ENCODE measurements around the gene SSB.

DNA sequence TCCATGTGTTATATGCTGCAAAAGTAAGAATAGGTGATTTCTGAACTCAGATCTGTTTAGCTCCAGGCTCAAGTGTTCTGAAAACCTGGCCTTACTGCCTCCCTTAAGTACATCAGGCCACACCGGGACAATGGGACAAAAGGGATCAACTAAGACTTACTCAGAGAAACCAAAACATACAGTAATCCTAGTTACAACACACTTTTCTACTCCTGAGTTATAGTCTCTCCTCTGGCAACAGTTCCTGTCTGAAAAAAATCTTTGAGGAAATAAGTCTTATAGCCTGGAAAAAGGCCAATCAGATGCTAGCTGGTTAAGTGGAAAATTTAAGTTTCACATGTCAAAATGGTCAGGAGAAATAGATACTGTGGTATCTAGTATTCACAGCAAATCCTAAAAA lies 20.4 kb downstream of the SSB start:
- TF ChIP-seq, protein P1, sequence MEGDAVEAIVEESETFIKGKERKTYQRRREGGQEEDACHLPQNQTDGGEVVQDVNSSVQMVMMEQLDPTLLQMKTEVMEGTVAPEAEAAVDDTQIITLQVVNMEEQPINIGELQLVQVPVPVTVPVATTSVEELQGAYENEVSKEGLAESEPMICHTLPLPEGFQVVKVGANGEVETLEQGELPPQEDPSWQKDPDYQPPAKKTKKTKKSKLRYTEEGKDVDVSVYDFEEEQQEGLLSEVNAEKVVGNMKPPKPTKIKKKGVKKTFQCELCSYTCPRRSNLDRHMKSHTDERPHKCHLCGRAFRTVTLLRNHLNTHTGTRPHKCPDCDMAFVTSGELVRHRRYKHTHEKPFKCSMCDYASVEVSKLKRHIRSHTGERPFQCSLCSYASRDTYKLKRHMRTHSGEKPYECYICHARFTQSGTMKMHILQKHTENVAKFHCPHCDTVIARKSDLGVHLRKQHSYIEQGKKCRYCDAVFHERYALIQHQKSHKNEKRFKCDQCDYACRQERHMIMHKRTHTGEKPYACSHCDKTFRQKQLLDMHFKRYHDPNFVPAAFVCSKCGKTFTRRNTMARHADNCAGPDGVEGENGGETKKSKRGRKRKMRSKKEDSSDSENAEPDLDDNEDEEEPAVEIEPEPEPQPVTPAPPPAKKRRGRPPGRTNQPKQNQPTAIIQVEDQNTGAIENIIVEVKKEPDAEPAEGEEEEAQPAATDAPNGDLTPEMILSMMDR (IDR thresholded peaks at IDR 0.05; ENCODE audit: insufficient read depth, low read length) = no peak
- no peak for TF ChIP-seq SPI1 (IDR thresholded peaks at IDR 0.05; ENCODE audit: borderline replicate concordance, low read depth)
- no peak for TF ChIP-seq GABPA (IDR thresholded peaks at IDR 0.05; ENCODE audit: low read depth)
- no peak for TF ChIP-seq POLR2AphosphoS5 (IDR thresholded peaks at IDR 0.05; ENCODE audit: low read depth)
- TF ChIP-seq, protein P2, sequence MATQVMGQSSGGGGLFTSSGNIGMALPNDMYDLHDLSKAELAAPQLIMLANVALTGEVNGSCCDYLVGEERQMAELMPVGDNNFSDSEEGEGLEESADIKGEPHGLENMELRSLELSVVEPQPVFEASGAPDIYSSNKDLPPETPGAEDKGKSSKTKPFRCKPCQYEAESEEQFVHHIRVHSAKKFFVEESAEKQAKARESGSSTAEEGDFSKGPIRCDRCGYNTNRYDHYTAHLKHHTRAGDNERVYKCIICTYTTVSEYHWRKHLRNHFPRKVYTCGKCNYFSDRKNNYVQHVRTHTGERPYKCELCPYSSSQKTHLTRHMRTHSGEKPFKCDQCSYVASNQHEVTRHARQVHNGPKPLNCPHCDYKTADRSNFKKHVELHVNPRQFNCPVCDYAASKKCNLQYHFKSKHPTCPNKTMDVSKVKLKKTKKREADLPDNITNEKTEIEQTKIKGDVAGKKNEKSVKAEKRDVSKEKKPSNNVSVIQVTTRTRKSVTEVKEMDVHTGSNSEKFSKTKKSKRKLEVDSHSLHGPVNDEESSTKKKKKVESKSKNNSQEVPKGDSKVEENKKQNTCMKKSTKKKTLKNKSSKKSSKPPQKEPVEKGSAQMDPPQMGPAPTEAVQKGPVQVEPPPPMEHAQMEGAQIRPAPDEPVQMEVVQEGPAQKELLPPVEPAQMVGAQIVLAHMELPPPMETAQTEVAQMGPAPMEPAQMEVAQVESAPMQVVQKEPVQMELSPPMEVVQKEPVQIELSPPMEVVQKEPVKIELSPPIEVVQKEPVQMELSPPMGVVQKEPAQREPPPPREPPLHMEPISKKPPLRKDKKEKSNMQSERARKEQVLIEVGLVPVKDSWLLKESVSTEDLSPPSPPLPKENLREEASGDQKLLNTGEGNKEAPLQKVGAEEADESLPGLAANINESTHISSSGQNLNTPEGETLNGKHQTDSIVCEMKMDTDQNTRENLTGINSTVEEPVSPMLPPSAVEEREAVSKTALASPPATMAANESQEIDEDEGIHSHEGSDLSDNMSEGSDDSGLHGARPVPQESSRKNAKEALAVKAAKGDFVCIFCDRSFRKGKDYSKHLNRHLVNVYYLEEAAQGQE (IDR thresholded peaks at IDR 0.05; ENCODE audit: insufficient replicate concordance, low read depth) = no peak

Measured in HL-60 (cell line).